Vein endothelial cell (primary cell): ENCODE results near the gene ZNF630. TPM values are rescaled to one million over a fixed set of nuclear protein-coding genes. Genes with fewer than 3 reads are reported as not detected.

Source experiments
- total RNA-seq: library from RNA; depleted of rRNA; stranded (reverse); fragments of >200 nt; gene quantifications from 2 replicates; pipeline ENCODE4 v1.2.3, GENCODE V29; 2012

Gene ZNF630
- 1.1 and 1.3 TPM in 2 replicates for total RNA-seq

DNA sequence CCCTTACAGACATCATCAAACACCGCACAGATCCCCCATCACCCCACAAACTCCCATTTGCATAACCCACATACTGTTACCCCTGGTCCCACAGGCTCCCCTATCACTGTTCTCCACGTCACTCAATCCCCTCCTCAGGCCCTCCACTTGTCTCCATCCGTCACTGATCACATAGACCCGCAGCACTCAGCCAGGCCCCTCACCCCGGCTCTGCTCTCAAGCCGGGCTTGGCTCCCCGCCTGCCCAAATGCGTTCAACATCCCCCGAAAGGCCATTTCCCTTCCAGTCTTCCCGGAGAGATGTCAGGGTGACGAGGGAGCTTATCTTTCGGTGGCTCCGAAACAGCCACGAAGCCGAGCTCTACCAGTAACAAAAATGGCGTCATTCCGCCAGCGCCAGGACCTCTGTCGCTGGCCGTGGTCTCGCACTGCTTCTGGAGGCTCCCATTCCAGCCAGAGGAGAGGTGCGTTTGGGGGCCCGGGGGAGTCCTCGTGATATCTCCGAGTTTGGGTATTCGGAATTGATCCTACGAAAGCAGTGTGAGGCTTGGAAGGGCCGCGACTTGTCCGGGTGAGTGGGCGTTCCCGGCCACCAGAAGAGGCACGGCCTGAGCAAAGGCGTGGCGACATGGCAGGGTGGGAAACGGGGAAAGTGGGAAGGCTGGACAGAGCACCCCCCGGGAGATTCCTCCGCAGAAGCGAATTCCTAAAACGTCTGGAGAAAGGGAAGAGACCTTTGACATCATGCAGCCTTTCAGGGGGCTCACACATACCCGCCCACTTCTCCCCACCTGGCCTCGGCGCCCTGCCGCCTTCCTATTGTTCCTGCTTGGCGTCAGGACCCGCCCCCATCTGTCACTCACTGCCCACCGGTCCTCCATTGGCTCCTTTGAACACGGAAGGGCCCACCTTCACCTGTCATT lies at the start of gene ZNF630:
TSS of gene ZNF630 (minus strand) at position 577 of the 922 bp plus-strand sequence. CDS start 4,754 bp downstream, outside the sequence.

Other genes with a start within 250 kb of the ZNF630 start
- gene ZNF81, start 234.7 kb downstream of the ZNF630 start, total RNA-seq: 5.6 and 6.0 TPM in 2 replicates
- 2.6 and 3.3 TPM in 2 replicates for gene ZNF182, start 67.7 kb downstream of the ZNF630 start, total RNA-seq
- not detected in 2 replicates for gene SPACA5, start 64.7 kb downstream of the ZNF630 start, total RNA-seq
- gene SPACA5B, start 59.0 kb upstream of the ZNF630 start, total RNA-seq: not detected in 2 replicates
- gene SSX5, start 125.2 kb upstream of the ZNF630 start, total RNA-seq: not detected in 2 replicates
- not detected in 2 replicates for gene SSX1, start 183.8 kb upstream of the ZNF630 start, total RNA-seq